ENCODE measurements around the gene CPE.
A peak's percentile ranks its signal among the peaks of the same experiment; 100 is the strongest.
"Not testable (repeated sequence)": the region's sequence is repeated elsewhere in the genome, so short reads cannot be mapped to it uniquely, and the experiment has no call there.

The CPE gene

DNA sequence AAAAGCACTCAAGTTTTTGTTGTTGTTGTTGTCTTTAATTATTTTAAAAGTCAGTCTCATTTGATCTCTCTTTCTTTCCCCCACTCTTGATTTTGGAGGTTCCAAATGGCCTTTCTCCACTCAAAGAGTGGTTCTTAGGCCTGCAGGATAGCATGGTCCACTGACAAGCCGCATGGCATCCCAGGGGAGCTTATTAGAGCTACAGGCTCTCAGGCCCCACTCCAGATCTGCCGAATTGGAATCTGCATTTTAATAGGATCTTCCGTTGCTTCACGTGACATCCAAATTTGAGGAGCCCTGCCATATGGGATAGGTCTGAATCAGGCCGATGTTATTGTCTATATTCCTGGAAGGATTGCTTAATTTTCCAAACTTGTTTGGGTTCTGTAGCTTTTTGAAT is 72.1 kb downstream of the CPE start:
- H3K9me3 Mint-ChIP-seq = no peaks in the 10 kb centered on the region
- ATAC-seq = no peak

DNA sequence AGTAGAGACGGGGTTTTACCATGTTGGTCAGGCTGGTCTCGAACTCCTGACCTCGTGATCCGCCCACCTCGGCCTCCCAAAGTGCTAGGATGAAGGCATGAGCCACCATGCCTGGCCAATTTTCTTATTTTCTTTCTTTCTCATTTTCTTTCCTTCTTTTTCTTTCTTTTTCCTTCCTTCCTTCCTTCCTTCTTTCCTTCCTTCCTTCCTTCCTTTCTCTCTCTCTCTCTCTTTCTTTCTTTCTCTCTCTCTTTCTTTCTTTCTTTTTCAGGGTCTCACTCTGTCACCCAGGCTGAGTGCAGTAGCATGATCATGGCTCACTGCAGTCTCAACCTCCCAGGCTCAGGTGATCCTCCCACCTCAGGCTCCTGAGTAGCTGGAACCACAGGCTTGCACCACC is 74.3 kb downstream of the CPE start:
- H3K4me3 Mint-ChIP-seq; DNase-seq; H3K4me1 Mint-ChIP-seq; ATAC-seq; H3K27ac Mint-ChIP-seq; H3K9me3 Mint-ChIP-seq; H3K36me3 Mint-ChIP-seq (ENCODE audit: low read depth); H3K27me3 Mint-ChIP-seq: not testable (repeated sequence)

More for the DNA sequence above, 72.1 kb downstream of the CPE start:
- Mint-ChIP-seq H3K4me3 (no peak overlapping the region), H3K27me3 (no peaks in the 10 kb centered on the region), H3K36me3 (ENCODE audit: low read depth) (no peaks in the 10 kb centered on the region), H3K27ac (no peak overlapping the region), H3K4me1 (peaks cover 5% of the 10 kb centered on the region)
- no peak for DNase-seq

DNA sequence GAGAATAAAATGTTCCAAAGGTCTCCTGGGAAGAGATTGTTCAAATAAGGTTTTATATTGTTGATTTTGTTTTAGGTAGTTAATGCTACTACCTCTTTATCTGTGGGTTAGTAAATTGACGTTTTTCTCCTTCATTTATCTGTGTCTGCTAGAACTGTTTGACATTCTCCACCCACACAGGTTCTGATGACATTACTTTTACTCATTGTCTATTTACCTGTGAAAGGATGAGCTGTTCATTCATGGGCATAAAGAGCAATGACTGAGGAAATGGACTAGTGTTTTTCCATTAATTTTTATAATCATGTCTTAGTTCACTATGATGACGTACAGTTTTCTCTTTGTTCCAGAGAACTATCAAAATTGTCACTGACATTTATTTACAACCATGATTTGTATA is 75.6 kb downstream of the CPE start:
- Mint-ChIP-seq H3K4me1 (peaks cover 2% of the 10 kb centered on the region), H3K27ac (no peak overlapping the region), H3K9me3 (no peaks in the 10 kb centered on the region), H3K4me3 (no peak overlapping the region), H3K27me3 (peaks cover 4% of the 10 kb centered on the region), H3K36me3 (ENCODE audit: low read depth) (no peaks in the 10 kb centered on the region)
- ATAC-seq (peak; percentile 54), DNase-seq (no peak)

DNA sequence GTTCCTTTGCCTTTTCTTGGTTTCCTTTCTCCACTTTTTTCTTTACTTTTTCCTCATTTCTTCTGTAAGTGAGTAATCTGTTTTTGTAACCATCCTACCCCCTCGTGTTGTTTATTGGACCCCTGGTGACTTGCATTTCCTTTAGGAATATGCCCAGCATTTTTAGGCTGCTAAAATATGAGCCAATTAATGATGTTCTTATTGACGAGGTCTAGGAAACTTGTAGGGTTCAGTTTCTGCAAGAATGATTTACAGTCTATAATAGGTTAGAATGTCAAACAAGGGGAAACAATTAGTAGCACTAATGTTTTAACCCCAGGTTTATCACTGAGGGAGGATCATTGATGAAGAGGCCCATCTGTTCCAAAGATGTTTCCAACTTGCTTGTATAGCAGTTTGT is 79.0 kb downstream of the CPE start:
- DNase-seq = no peak
- H3K27ac Mint-ChIP-seq = no peak overlapping the region
- no peaks in the 10 kb centered on the region for H3K9me3 Mint-ChIP-seq

DNA sequence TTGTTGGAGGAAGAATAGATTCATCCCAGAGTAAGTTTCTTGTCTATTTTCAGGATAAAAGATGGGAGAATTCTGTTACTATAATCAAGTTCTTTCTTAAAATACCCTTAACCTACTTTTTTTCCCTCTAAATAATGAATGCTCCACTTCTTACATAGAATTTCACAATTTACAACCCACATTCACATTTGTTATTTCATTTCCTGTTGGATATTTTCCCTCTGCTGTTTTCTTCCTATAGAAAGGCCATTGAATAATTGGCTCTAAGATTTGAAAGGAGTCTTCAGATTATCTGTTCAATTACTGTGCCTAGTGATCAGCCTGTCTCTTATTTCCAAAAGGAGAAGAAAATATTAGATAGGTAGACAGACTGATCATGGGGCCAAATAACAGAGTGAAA is 79.7 kb downstream of the CPE start:
- ATAC-seq = no peak
- DNase-seq = no peak
- Mint-ChIP-seq H3K9me3 (no peaks in the 10 kb centered on the region), H3K36me3 (ENCODE audit: low read depth) (no peaks in the 10 kb centered on the region), H3K27ac (no peak overlapping the region), H3K4me3 (no peak overlapping the region), H3K4me1 (peaks cover 2% of the 10 kb centered on the region), H3K27me3 (peaks cover 8% of the 10 kb centered on the region)

More for the DNA sequence above, 79.0 kb downstream of the CPE start:
- Mint-ChIP-seq H3K4me3 (no peak overlapping the region), H3K27me3 (peaks cover 8% of the 10 kb centered on the region), H3K4me1 (peaks cover 2% of the 10 kb centered on the region), H3K36me3 (ENCODE audit: low read depth) (no peaks in the 10 kb centered on the region)
- no peak for ATAC-seq

DNA sequence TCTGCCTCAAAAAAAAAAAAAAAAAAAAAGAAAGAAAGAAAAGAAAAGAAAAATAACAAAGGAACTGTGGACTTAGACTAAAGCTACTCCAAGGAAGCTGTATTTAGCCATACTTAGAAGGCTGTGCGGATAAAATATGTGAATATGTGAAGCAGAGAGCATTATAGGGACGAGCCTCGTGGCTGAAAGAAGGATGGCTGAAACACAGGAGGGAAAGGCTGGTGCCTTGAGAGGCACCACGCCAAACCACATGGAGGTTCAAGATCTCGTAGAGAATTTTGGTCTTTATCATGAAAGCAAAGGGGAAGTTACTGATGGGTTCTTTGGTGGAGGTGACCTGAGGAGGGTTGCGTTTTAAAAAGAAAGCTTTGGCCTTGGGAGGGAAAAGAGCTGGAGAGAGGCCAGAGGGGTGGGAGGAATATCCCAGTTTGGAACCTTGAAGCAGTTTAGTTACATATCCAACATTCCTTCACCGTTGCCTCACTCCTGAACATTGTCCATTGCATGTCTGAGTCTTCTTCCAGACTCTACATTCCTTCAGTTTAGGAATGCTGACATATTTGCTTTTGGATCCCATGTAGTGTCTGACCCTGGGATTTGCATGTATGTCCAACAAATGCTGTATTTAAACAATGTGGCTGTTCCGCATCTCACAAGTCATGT is 82.5 kb downstream of the CPE start:
- DNase-seq (no peak), ATAC-seq (no peak)
- Mint-ChIP-seq H3K27me3 (peaks cover 8% of the 10 kb centered on the region), H3K4me1 (no peaks in the 10 kb centered on the region), H3K9me3 (no peaks in the 10 kb centered on the region), H3K36me3 (ENCODE audit: low read depth) (no peaks in the 10 kb centered on the region), H3K27ac (no peak overlapping the region), H3K4me3 (no peak overlapping the region)

DNA sequence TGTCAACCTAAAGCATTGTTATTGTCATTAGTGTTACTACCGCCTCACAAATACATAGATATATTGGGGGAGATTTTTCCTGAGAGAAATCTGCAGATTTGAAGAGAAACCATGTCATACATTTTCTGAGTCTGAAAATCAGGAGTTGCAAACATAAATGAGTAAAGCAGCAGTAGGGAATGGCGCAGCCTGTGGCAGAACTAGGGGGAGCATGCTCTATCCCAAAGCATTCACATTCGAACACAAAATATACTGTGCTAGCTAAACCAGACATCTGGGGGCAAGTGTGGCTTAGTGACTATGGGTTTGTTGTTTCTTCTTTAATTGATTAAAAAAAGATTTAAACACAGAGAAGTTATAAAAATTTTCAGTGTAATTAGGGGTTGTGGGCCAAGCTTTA is 83.2 kb downstream of the CPE start:
- DNase-seq (no peak), ATAC-seq (no peak)
- no peaks in the 10 kb centered on the region for H3K9me3 Mint-ChIP-seq
- no peak overlapping the region for H3K4me3 Mint-ChIP-seq
- H3K27ac Mint-ChIP-seq = no peak overlapping the region
- H3K27me3 Mint-ChIP-seq = peaks cover 6% of the 10 kb centered on the region
- H3K4me1 Mint-ChIP-seq = no peaks in the 10 kb centered on the region
- no peaks in the 10 kb centered on the region for H3K36me3 Mint-ChIP-seq (ENCODE audit: low read depth)

DNA sequence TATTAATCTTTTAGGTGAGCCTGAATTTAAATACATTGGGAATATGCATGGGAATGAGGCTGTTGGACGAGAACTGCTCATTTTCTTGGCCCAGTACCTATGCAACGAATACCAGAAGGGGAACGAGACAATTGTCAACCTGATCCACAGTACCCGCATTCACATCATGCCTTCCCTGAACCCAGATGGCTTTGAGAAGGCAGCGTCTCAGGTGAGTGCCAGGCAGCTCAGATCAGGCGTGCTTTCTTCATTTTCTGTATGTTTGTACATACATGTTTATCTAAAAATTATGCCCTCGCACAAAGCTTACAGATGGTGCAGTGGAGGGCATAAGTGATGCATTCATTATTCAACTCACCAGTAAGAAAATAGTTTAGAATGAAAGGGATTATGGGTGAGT is 85.6 kb downstream of the CPE start:
- Mint-ChIP-seq H3K27ac (no peak overlapping the region), H3K4me3 (no peak overlapping the region), H3K9me3 (no peaks in the 10 kb centered on the region), H3K36me3 (ENCODE audit: low read depth) (no peaks in the 10 kb centered on the region), H3K4me1 (no peaks in the 10 kb centered on the region), H3K27me3 (peaks cover 4% of the 10 kb centered on the region)
- ATAC-seq (no peak), DNase-seq (no peak)

DNA sequence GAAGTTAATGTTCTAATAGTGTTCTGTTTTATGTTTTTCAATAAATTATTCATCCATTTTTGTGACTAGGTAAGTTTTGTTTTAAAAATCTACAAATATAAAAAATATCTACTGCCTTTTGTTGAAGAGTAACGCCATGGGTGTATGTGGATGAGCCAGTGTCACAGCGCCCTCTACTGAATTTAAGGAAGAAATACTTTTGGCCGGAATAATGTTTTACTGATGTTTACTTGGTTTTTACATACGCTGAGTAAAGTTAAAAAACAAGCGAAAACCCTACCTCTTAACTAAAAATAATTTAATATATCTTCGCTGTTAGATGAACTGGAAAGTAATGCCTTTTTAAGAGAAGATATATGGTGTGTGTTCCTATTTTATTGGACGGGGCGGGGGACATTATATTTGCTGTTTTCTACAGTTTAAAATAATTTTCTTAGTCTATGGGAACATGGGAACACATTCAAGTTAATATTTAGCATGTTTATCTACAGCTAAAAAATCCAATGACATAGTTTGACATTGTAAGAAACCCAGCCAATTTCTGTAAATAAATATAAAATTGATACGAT is 86.1 kb downstream of the CPE start:
- no peaks in the 10 kb centered on the region for H3K36me3 Mint-ChIP-seq (ENCODE audit: low read depth)
- H3K4me3 Mint-ChIP-seq = no peak overlapping the region
- H3K27ac Mint-ChIP-seq = no peak overlapping the region
- peaks cover 4% of the 10 kb centered on the region for H3K27me3 Mint-ChIP-seq
- ATAC-seq (no peak), DNase-seq (no peak)
- no peaks in the 10 kb centered on the region for H3K4me1 Mint-ChIP-seq
- H3K9me3 Mint-ChIP-seq = no peaks in the 10 kb centered on the region

DNA sequence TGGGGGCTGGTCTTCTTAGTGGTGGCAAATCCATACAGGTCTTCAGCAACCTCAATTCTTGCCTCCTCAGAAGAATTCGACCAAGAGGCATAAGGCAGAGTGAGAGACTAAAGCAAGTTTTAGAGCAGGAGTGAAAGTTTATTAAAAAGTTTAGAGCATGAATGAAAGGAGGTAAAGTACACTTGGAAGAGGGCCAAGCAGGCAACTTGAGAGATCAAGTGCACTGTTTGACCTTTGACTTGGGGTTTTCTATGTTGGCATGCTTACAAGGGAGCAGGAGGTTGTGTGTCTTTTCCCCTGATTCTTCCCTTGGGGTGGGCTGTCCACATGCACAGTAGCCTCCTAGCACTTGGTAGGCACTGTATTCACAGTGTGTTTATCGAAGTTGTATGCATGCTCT is 91.2 kb downstream of the CPE start:
- ATAC-seq = no peak
- Mint-ChIP-seq H3K4me3 (no peak overlapping the region), H3K9me3 (peaks cover 13% of the 10 kb centered on the region), H3K27ac (no peak overlapping the region), H3K36me3 (ENCODE audit: low read depth) (peaks cover 6% of the 10 kb centered on the region), H3K27me3 (peaks cover 3% of the 10 kb centered on the region), H3K4me1 (no peaks in the 10 kb centered on the region)
- no peak for DNase-seq

DNA sequence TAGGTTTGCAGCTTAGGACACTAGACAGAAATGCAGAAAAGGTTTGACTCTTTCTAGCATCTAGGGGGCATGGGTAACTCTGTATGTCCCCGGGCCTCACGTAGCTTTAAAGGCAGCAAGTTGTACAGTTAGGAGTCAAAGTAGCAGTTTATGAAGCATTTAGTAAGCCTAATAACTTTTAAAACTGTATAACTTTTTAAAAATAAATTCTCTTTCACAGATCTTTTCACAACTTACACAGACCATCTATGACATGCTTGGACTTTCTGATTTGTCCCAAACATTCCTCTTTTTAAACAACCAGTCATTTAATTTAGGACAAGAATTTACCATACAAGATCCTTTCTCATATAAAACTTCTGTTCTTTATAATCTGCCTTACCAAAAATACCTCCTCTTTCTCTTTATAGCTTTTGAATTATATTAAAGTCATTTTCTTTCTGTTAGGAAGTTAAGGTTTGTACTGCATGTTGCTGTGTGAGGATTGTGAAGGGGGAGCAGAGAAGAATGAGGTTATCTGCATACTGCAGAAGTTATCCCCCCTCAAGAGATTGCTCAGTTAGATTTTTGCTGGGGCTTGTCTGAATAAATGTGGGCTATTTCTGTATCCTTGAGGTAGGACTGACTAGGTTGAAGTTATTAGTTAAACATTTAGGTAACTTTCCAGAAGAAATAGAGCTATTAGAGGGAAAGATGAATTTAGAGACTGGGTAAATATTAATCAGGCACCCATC is 94.3 kb downstream of the CPE start:
- H3K36me3 Mint-ChIP-seq (ENCODE audit: low read depth) = peaks cover 6% of the 10 kb centered on the region
- H3K9me3 Mint-ChIP-seq = peaks cover 13% of the 10 kb centered on the region
- DNase-seq (no peak), ATAC-seq (no peak)
- H3K27me3 Mint-ChIP-seq = peaks cover 13% of the 10 kb centered on the region
- H3K4me3 Mint-ChIP-seq = no peak overlapping the region
- no peaks in the 10 kb centered on the region for H3K4me1 Mint-ChIP-seq
- H3K27ac Mint-ChIP-seq = no peak overlapping the region

DNA sequence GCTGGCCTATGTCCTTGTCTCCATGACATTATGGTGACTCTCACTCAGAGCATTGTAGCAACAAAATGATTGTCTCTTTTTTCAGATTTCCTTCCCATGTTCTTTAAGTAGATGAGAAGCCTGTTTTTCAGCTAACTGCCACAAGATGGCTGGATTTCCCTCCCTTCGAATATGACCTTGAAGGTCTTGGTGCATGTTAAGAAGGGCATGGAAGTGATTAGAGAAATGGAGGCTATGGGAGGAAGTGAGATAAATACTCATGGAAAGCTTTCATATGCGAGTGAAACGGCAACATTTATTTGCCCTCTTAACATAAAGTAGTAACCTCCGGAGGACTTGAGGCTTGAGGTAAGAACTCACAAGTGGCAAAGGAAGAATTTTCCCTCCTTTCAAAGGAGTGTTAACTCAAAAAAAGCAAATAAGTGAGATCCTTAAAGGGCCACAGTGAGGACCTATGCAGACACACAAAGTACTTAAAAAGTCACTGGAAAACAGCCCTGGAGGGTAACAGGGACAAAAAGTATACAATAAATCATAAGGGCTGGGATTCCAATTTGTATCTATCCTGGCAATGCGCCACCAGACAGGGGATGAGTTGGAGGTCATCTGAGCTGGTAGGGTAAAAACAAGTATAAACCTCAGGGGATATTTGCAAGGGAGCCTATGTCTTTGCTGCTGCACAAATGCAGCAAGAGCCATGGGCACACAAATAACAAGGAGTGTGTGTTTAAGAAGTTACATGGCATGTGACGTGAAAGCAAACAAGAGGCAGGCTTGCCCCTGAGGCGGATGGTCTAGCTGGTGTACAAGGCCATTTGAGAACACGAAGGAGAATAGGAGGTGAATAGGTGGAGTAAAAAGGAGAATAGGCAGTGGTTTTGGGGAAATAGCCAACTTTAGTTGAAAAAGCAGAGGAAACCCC is 96.2 kb downstream of the CPE start:
- DNase-seq (no peak), ATAC-seq (no peak)
- Mint-ChIP-seq H3K4me3 (no peak overlapping the region), H3K9me3 (peaks cover 13% of the 10 kb centered on the region), H3K27me3 (peaks cover 17% of the 10 kb centered on the region), H3K27ac (no peak overlapping the region), H3K36me3 (ENCODE audit: low read depth) (peaks cover 6% of the 10 kb centered on the region), H3K4me1 (no peaks in the 10 kb centered on the region)

DNA sequence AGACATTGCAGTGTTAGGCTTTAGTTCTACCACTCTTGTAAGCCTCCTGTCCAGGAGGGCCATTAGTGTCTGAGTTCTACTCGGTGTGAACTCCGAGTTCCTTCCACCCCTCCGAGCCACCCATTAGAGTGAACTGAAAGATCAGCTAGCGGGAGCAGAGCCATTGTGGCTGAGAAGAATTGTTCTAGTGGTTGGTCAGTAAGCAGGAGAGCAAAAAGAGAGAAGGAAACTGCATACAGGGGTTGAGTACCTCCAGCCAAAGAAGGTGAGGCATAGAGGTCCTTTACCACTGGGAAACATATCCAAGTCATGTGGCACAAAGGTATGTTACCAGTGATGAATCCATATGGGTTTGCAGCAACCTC is 96.9 kb downstream of the CPE start:
- DNase-seq (no peak), ATAC-seq (no peak)
- Mint-ChIP-seq H3K27me3 (peaks cover 17% of the 10 kb centered on the region), H3K4me3 (no peak overlapping the region), H3K4me1 (no peaks in the 10 kb centered on the region), H3K9me3 (peaks cover 13% of the 10 kb centered on the region), H3K27ac (no peak overlapping the region), H3K36me3 (ENCODE audit: low read depth) (peaks cover 6% of the 10 kb centered on the region)

DNA sequence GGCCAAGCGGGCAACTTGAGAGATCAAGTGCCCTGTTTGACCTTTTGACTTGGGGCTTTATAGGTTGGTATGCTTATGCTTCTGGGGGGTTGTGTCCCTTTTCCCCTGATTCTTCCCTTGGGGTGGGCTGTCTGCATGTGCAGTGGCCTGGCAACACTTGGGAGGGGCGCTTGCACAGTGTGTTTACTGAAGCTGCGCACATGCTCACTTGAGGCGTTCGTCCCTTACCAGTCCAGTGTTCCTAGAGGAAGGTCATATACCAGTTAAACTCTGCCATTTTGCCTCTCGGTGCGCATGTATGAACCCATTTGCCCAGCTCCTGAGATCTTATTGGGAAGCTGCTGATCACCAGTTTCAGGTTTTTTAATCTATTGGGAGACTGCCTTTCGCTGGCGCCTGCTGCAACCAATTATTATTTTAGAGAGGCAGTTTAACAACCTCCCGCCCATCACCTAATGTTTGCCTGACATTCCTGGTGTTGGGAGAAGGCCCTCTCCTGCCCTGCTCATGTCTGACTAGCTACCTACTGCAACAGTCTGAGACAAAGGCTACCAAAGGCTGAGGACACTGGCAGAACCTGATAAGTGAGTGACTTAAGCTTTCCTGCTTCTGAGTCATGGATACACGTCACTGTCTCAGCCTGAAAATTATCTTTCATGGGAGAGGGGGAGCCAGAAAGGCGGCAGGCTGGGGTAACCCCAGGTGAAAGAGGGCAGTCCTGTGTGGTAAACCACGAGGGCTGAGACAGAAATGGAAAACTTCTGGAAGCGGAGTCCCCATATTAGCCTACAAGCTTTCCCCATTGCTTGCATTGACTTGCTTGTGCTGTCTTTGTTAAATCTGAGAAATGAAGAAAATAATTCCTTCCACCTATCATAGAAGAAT is 97.6 kb downstream of the CPE start:
- Mint-ChIP-seq H3K4me1 (no peaks in the 10 kb centered on the region), H3K27ac (no peak overlapping the region), H3K27me3 (peaks cover 17% of the 10 kb centered on the region), H3K9me3 (peaks cover 13% of the 10 kb centered on the region), H3K36me3 (ENCODE audit: low read depth) (peaks cover 6% of the 10 kb centered on the region), H3K4me3 (no peak overlapping the region)
- DNase-seq (no peak), ATAC-seq (peak; percentile 43)

Data from activated naive CD8-positive, alpha-beta T cell treated with anti-CD3 and anti-CD28 coated beads, Interleukin-2, amount 50 U/mL, for 24 hours (primary cell).